Panc1 (cell line): ENCODE results near the gene COL5A1. TPM values are rescaled to one million over a fixed set of nuclear protein-coding genes. Genes with fewer than 3 reads are reported as not detected.

Source experiments
- ATAC-seq: fragments of 200-7000 bp; cut with Tn5 transposase; 2 replicates; pipeline ENCODE4 v1.9.1; 2020; ENCODE audit warnings: mild to moderate bottlenecking, moderate library complexity
- BruUV-seq: library from RNA; stranded (reverse); fragments of 400-500 nt; replicated peaks from 2 replicates; lab custom pipeline; 2021; lab: Mats Ljungman, UMichigan
- CTCF ChIA-PET: fragments of 300-600 bp; sonication (Branson Sonifier 250); formaldehyde crosslinking; loops from one replicate; lab custom pipeline; 2022; ENCODE audit warnings: antibody characterized with exemption; lab: Charles Lee
- POLR2A ChIA-PET: fragments of 300-600 bp; sonication (Branson Sonifier 250); formaldehyde crosslinking; loops from one replicate; lab custom pipeline; 2022; ENCODE audit warnings: antibody characterized with exemption; lab: Charles Lee
- DNase-seq: peaks from one replicate; pipeline ENCODE4 v3.0.0-alpha.2; 2010; ENCODE audit warnings: low read depth, low spot score
- H3K27ac ChIP-seq: 2 replicates; pipeline ENCODE4 v1.5.1; 2011; ENCODE audit warnings: mild to moderate bottlenecking, low read length, inconsistent platforms
- H3K27me3 ChIP-seq: fragments of 200-500 bp; sonication (Bioruptor generic); 2 replicates; pipeline ENCODE4 v1.6.0; 2014; ENCODE audit warnings: low read length, inconsistent platforms; ENCODE audit not compliant: control insufficient read depth, insufficient read depth
- H3K36me3 ChIP-seq: fragments of 200-500 bp; sonication (Bioruptor generic); 2 replicates; pipeline ENCODE4 v1.5.1; 2014; ENCODE audit warnings: inconsistent platforms, mild to moderate bottlenecking, low read length, moderate library complexity; ENCODE audit not compliant: control insufficient read depth, insufficient read depth
- H3K4me1 ChIP-seq: 2 replicates; pipeline ENCODE4 v1.5.1; 2011; ENCODE audit warnings: inconsistent platforms, mild to moderate bottlenecking, low read length, moderate library complexity; ENCODE audit not compliant: control insufficient read depth, insufficient read depth
- H3K4me3 ChIP-seq, 2 experiments: 2 replicates each; pipeline ENCODE4 v1.5.1; 2011 to 2012; ENCODE audit warnings: low read depth in 2 of 2, low read length in 2 of 2, mild to moderate bottlenecking in 2 of 2, inconsistent platforms in 1 of 2, moderate library complexity in 1 of 2
- H3K9me3 ChIP-seq: fragments of 200-500 bp; sonication (Bioruptor generic); 2 replicates; pipeline ENCODE4 v1.5.1; 2014; ENCODE audit warnings: low read depth, mild to moderate bottlenecking, inconsistent platforms, low read length, moderate library complexity; ENCODE audit not compliant: control insufficient read depth, insufficient read depth
- POLR2AphosphoS5 ChIP-seq: IDR thresholded peaks from 2 replicates; pipeline ENCODE4 v1.6.1; 2012; ENCODE audit warnings: mild to moderate bottlenecking, low read depth, low read length, moderate library complexity
- SIN3A ChIP-seq: IDR thresholded peaks from 2 replicates; pipeline ENCODE4 v1.6.1; 2012; ENCODE audit warnings: low read depth, mild to moderate bottlenecking, low read length, moderate library complexity, borderline replicate concordance; ENCODE audit not compliant: insufficient read depth
- TCF7L2 ChIP-seq: IDR thresholded peaks from 2 replicates; pipeline ENCODE4 v1.6.1; 2011; ENCODE audit warnings: mild to moderate bottlenecking, low read depth, low read length, inconsistent platforms
- in situ Hi-C: cut with HindIII; loops from 2 replicates; pipeline ENCODE4 v1.10.0; 2016; ENCODE audit warnings: low sequenced_read_pairs, low pct_unique_long_range_greater_than_20kb
- intact Hi-C: fragments of 100-400 bp; cut with micrococcal nuclease; formaldehyde crosslinking; loops from one replicate; pipeline ENCODE4 v1.10.0; 2022; ENCODE audit not compliant: unreplicated experiment
- total RNA-seq: library from RNA; stranded (reverse); gene quantifications from one replicate; pipeline ENCODE4 v1.2.1, GENCODE V29; 2021; ENCODE audit not compliant: unreplicated experiment
- TF ChIP-seq, protein P1 (sequence below): fragments of 450-650 bp; IDR thresholded peaks from 2 replicates; pipeline ENCODE4 v1.5.1; 2017; ENCODE audit warnings: mild to moderate bottlenecking
- TF ChIP-seq, protein P2 (sequence below), 2 experiments: IDR thresholded peaks; 2 replicates each; pipeline ENCODE4 v1.6.1; 2011 to 2012; ENCODE audit warnings: low read depth in 2 of 2, control low read depth in 1 of 2, low read length in 1 of 2, mild to moderate bottlenecking in 1 of 2, moderate library complexity in 1 of 2; ENCODE audit not compliant: insufficient read depth in 1 of 2

The COL5A1 gene
- total RNA-seq, 1 experiment from 2014 or later = 5.7 TPM

DNA sequence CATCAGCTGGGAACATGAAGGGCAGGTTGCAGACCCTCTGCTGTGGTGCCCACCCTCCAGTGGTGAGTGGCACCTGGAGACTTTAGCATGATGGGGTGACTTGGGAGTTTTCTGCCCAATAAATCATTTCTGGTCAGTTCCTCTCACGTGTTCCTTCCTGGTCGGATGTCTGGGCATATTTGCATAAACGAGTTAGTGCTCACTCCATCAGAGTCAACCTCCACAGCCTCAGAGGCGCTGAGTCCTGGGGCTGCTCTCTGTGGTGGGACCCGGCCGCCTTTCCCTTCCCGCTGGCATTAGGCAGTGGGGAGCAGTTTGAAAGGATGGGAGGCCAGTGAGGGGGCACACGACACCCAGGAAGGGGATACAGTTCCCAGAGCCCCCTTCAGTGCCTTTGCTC is 125.0 kb downstream of the COL5A1 start:
- Histone ChIP-seq H3K4me3 (no peak overlapping the region), H3K9me3 (no peaks in the 10 kb centered on the region), H3K27ac (no peak overlapping the region), H3K27me3 (no peaks in the 10 kb centered on the region), H3K4me1 (no peaks in the 10 kb centered on the region), H3K36me3 (no peaks in the 10 kb centered on the region)
- ChIA-PET CTCF (no interaction called here), POLR2A (interaction anchor here (0.8 kb wide), 1 partner anchor 68 kb away, joined by 3 read pairs; no protein-coding TSS in a partner anchor)
- DNase-seq (no peak), ATAC-seq (no peak)
- no TSS peak for BruUV-seq
- intact Hi-C loops (no loop called here), in situ Hi-C loops (no loop called here)
- TF ChIP-seq SIN3A (no peak), POLR2AphosphoS5 (no peak), TCF7L2 (no peak)
- TF ChIP-seq, protein P1, sequence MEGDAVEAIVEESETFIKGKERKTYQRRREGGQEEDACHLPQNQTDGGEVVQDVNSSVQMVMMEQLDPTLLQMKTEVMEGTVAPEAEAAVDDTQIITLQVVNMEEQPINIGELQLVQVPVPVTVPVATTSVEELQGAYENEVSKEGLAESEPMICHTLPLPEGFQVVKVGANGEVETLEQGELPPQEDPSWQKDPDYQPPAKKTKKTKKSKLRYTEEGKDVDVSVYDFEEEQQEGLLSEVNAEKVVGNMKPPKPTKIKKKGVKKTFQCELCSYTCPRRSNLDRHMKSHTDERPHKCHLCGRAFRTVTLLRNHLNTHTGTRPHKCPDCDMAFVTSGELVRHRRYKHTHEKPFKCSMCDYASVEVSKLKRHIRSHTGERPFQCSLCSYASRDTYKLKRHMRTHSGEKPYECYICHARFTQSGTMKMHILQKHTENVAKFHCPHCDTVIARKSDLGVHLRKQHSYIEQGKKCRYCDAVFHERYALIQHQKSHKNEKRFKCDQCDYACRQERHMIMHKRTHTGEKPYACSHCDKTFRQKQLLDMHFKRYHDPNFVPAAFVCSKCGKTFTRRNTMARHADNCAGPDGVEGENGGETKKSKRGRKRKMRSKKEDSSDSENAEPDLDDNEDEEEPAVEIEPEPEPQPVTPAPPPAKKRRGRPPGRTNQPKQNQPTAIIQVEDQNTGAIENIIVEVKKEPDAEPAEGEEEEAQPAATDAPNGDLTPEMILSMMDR = no peak
- TF ChIP-seq, protein P2, sequence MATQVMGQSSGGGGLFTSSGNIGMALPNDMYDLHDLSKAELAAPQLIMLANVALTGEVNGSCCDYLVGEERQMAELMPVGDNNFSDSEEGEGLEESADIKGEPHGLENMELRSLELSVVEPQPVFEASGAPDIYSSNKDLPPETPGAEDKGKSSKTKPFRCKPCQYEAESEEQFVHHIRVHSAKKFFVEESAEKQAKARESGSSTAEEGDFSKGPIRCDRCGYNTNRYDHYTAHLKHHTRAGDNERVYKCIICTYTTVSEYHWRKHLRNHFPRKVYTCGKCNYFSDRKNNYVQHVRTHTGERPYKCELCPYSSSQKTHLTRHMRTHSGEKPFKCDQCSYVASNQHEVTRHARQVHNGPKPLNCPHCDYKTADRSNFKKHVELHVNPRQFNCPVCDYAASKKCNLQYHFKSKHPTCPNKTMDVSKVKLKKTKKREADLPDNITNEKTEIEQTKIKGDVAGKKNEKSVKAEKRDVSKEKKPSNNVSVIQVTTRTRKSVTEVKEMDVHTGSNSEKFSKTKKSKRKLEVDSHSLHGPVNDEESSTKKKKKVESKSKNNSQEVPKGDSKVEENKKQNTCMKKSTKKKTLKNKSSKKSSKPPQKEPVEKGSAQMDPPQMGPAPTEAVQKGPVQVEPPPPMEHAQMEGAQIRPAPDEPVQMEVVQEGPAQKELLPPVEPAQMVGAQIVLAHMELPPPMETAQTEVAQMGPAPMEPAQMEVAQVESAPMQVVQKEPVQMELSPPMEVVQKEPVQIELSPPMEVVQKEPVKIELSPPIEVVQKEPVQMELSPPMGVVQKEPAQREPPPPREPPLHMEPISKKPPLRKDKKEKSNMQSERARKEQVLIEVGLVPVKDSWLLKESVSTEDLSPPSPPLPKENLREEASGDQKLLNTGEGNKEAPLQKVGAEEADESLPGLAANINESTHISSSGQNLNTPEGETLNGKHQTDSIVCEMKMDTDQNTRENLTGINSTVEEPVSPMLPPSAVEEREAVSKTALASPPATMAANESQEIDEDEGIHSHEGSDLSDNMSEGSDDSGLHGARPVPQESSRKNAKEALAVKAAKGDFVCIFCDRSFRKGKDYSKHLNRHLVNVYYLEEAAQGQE (IDR thresholded peaks at IDR 0.05; ENCODE audit: insufficient read depth in 1 of 2, low read depth in 2 of 2, low read length in 1 of 2) = no peak

DNA sequence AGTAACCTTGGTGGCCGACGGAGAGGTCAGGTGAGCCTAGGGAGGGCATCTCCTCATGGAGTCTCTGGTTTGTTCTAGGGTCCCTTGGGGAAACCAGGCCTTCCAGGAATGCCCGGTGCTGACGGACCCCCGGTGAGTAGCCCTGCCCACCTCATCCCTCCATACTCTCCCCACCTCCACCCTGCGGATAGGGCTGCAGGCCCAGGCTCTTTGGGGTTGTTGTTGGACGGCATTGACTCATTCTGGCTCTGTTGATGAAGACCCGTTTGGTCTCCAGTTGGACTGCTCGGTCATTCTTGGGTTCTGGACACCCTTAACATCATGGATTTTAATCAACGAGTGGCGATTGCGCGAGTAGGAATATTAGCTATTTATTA is 126.7 kb downstream of the COL5A1 start:
- no peaks in the 10 kb centered on the region for H3K9me3 ChIP-seq
- intact Hi-C loops (no loop called here), in situ Hi-C loops (no loop called here)
- POLR2A ChIA-PET = no interaction called here
- BruUV-seq = no TSS peak
- H3K27ac ChIP-seq = no peak overlapping the region
- DNase-seq = no peak
- no peak for ATAC-seq
- H3K4me3 ChIP-seq = no peak overlapping the region
- CTCF ChIA-PET = no interaction called here
- no peaks in the 10 kb centered on the region for H3K27me3 ChIP-seq
- H3K4me1 ChIP-seq = no peaks in the 10 kb centered on the region
- no peaks in the 10 kb centered on the region for H3K36me3 ChIP-seq
- TF ChIP-seq, protein P2 (IDR thresholded peaks at IDR 0.05; ENCODE audit: insufficient read depth in 1 of 2, low read depth in 2 of 2, low read length in 1 of 2) = no peak
- TF ChIP-seq SIN3A (no peak), TCF7L2 (no peak), POLR2AphosphoS5 (no peak)
- TF ChIP-seq, protein P1 = no peak
